HepG2 (cell line): ENCODE results near the gene KRI1. TPM values are rescaled to one million over a fixed set of nuclear protein-coding genes. Genes with fewer than 3 reads are reported as not detected.

ENCODE experiments used
- EZH2 ChIP-seq: conservative IDR thresholded peaks from 2 replicates; pipeline ENCODE4 v1.6.1; 2012; ENCODE audit warnings: mild to moderate bottlenecking, low read depth, low read length, moderate library complexity
- FOXO1 ChIP-seq: sonication (generic); formaldehyde crosslinking; IDR thresholded peaks from 2 replicates; pipeline ENCODE4 v1.4.0; 2020; ENCODE audit warnings: missing genetic modification reagents
- HINFP ChIP-seq: sonication (generic); formaldehyde crosslinking; IDR thresholded peaks from 2 replicates; pipeline ENCODE4 v1.4.0; 2020; ENCODE audit warnings: low read depth, mild to moderate bottlenecking, missing genetic modification reagents
- JDP2 ChIP-seq: sonication (generic); formaldehyde crosslinking; IDR thresholded peaks from 2 replicates; pipeline ENCODE4 v1.8.1; 2022; ENCODE audit warnings: missing genetic modification reagents, borderline replicate concordance
- MXD4 ChIP-seq: IDR thresholded peaks from 2 replicates; pipeline ENCODE4 v1.6.1; 2016; ENCODE audit warnings: mild to moderate bottlenecking, missing biosample characterization, missing genetic modification reagents
- PHF21A ChIP-seq: sonication (generic); formaldehyde crosslinking; IDR thresholded peaks from 2 replicates; pipeline ENCODE4 v1.5.0; 2020; ENCODE audit warnings: mild to moderate bottlenecking, missing genetic modification reagents
- POGZ ChIP-seq: sonication (generic); formaldehyde crosslinking; IDR thresholded peaks from 2 replicates; pipeline ENCODE4 v1.4.0; 2020; ENCODE audit warnings: mild to moderate bottlenecking, missing genetic modification reagents
- PRPF4 ChIP-seq: fragments of 200-400 bp; formaldehyde crosslinking; IDR thresholded peaks from 2 replicates; pipeline ENCODE4 v1.6.1; 2016; ENCODE audit warnings: low read length, low read depth; ENCODE audit not compliant: poor library complexity, severe bottlenecking
- SCMH1 ChIP-seq: sonication (generic); formaldehyde crosslinking; IDR thresholded peaks from 2 replicates; pipeline ENCODE4 v1.9.0; 2021; ENCODE audit warnings: missing genetic modification reagents, mild to moderate bottlenecking, borderline replicate concordance
- TSC22D2 ChIP-seq: sonication (generic); formaldehyde crosslinking; IDR thresholded peaks from 2 replicates; pipeline ENCODE4 v1.5.1; 2020; ENCODE audit warnings: missing genetic modification reagents, mild to moderate bottlenecking, borderline replicate concordance
- ZFP82 ChIP-seq: sonication (generic); formaldehyde crosslinking; IDR thresholded peaks from 2 replicates; pipeline ENCODE4 v1.5.1; 2020; ENCODE audit warnings: mild to moderate bottlenecking, missing genetic modification reagents, borderline replicate concordance
- ZNF12 ChIP-seq: sonication (generic); formaldehyde crosslinking; IDR thresholded peaks from 2 replicates; pipeline ENCODE4 v1.5.0; 2020; ENCODE audit warnings: missing genetic modification reagents
- ZNF362 ChIP-seq: sonication (generic); formaldehyde crosslinking; IDR thresholded peaks from 2 replicates; pipeline ENCODE4 v1.4.0; 2020; ENCODE audit warnings: missing genetic modification reagents, mild to moderate bottlenecking, borderline replicate concordance
- ZNF646 ChIP-seq: sonication (generic); formaldehyde crosslinking; IDR thresholded peaks from 2 replicates; pipeline ENCODE4 v1.9.0; 2021; ENCODE audit warnings: mild to moderate bottlenecking, missing genetic modification reagents
- ZNF652 ChIP-seq: IDR thresholded peaks from 2 replicates; pipeline ENCODE4 v1.6.1; 2016; ENCODE audit warnings: low read depth, borderline replicate concordance
- ZSCAN12 ChIP-seq: sonication (generic); formaldehyde crosslinking; IDR thresholded peaks from 2 replicates; pipeline ENCODE4 v1.9.0; 2021; ENCODE audit warnings: mild to moderate bottlenecking, missing genetic modification reagents
- polyA plus RNA-seq, 8 experiments: library from polyadenylated mRNA; depleted of rRNA in 3 of 8; stranded (reverse) in 7 of 8; unstranded in 1 of 8; fragments of >200 nt; fragmentation: Illumina TruSeq in 4 of 8; extraction: Trizol in 4 of 8; gene quantifications; 2 replicates each; pipeline versions ENCODE4 v1.2.1 to v1.2.3, GENCODE V29; 2011 to 2016; ENCODE audit warnings: low read depth in 4 of 8, missing spikeins in 1 of 8, mixed read lengths in 1 of 8; ENCODE audit not compliant: insufficient read depth in 1 of 8
- total RNA-seq, 5 experiments: library from RNA; depleted of rRNA; stranded (reverse); fragments of >200 nt; fragmentation: Illumina TruSeq; extraction: Trizol; gene quantifications; 2 replicates each; pipeline ENCODE4 v1.2.3, GENCODE V29; 2016; ENCODE audit warnings: low read depth in 1 of 5
- TF ChIP-seq, protein P1 (sequence below): sonication (generic); IDR thresholded peaks from 2 replicates; pipeline ENCODE4 v1.6.1; 2016; ENCODE audit warnings: low read depth, borderline replicate concordance

The KRI1 gene
- total and polyA plus RNA-seq, 2 of the 13 experiments (the other 11 are each of a cell fraction or from before 2014, with no cell fraction given): 9.1 to 11.7 TPM

GRCh38 chr19:10565567-10566407, at the start of gene KRI1 (continued):
- TF ChIP-seq ZNF646 (no peak), POGZ (no peak), HINFP (CRISPR knock-in tag) (peak; percentile 78; the same call in 1 of the 2 replicates), ZNF652 (CRISPR knock-in tag) (0 out of 2 replicates have a peak, but pooled peaks have one; percentile 23), ZNF12 (0 out of 2 replicates have a peak, but pooled peaks have one; percentile 62), MXD4 (peak; percentile 94), JDP2 (CRISPR knock-in tag) (peak; percentile 70; the same call in 1 of the 2 replicates), EZH2 (no peak), PHF21A (CRISPR knock-in tag) (no peak), ZSCAN12 (no peak), FOXO1 (CRISPR knock-in tag) (peak; percentile 79), SCMH1 (CRISPR knock-in tag) (no peak), ZNF362 (0 out of 2 replicates have a peak, but pooled peaks have one; percentile 42), PRPF4 (no peak), TSC22D2 (CRISPR knock-in tag) (peak; percentile 71; the same call in 1 of the 2 replicates), ZFP82 (CRISPR knock-in tag) (0 out of 2 replicates have a peak, but pooled peaks have one; percentile 46)
- TF ChIP-seq, protein P1, sequence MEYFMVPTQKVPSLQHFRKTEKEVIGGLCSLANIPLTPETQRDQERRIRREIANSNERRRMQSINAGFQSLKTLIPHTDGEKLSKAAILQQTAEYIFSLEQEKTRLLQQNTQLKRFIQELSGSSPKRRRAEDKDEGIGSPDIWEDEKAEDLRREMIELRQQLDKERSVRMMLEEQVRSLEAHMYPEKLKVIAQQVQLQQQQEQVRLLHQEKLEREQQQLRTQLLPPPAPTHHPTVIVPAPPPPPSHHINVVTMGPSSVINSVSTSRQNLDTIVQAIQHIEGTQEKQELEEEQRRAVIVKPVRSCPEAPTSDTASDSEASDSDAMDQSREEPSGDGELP: peak; percentile 90
